Mesodermal cell (in vitro differentiated cells): Measurements from ENCODE around the gene GJC2.

Source experiments
- H3K27ac ChIP-seq: 2 replicates; pipeline ENCODE4 v1.7.0; 2013; ENCODE audit warnings: mild to moderate bottlenecking, low read depth, low read length, moderate library complexity; ENCODE audit not compliant: severe bottlenecking
- H3K36me3 ChIP-seq: 2 replicates; pipeline ENCODE4 v1.7.1; 2013; ENCODE audit warnings: mild to moderate bottlenecking, low read length, moderate library complexity; ENCODE audit not compliant: control insufficient read depth, insufficient read depth
- H3K4me1 ChIP-seq: one replicate; pipeline ENCODE4 v1.7.1; 2013; ENCODE audit warnings: mild to moderate bottlenecking, low read length; ENCODE audit not compliant: insufficient read depth, control insufficient read depth, poor library complexity, severe bottlenecking
- H3K4me3 ChIP-seq: 2 replicates; pipeline ENCODE4 v1.7.0; 2013; ENCODE audit warnings: low read length, control low read depth, mild to moderate bottlenecking; ENCODE audit not compliant: insufficient read depth, poor library complexity, severe bottlenecking; ENCODE audit errors: extremely low read depth
- H3K9me3 ChIP-seq: 2 replicates; pipeline ENCODE4 v1.7.1; 2013; ENCODE audit warnings: mild to moderate bottlenecking, low read length, moderate library complexity; ENCODE audit not compliant: control insufficient read depth
- WGBS, 2 experiments: methylation state at CpG; one replicate each; pipeline ENCODE4 v1.1.5; 2013; ENCODE audit warnings: missing lambda C conversion rate in 2 of 2; ENCODE audit not compliant: insufficient coverage in 2 of 2; 5-methylcytosine and 5-hydroxymethylcytosine counted together

Gene GJC2

GRCh38 chr1:228190182-228190581 is 40.5 kb downstream of the GJC2 start:
- WGBS, 2 experiments = 93 to 96% methylated on average over 14 of the region's 14 CpGs
- no peaks in the 10 kb centered on the region for H3K4me1 ChIP-seq
- no peak overlapping the region for H3K27ac ChIP-seq

GRCh38 chr1:228190778-228191177 is 41.0 kb downstream of the GJC2 start:
- Histone ChIP-seq H3K27ac (no peak overlapping the region), H3K4me3 (no peak overlapping the region), H3K36me3 (no peaks in the 10 kb centered on the region), H3K4me1 (no peaks in the 10 kb centered on the region), H3K9me3 (peaks cover 6% of the 10 kb centered on the region)
- 73 to 100% methylated on average over 2 to 3 of the region's 5 CpGs for WGBS, 2 experiments

More at GRCh38 chr1:228190182-228190581, 40.5 kb downstream of the GJC2 start:
- no peaks in the 10 kb centered on the region for H3K36me3 ChIP-seq
- H3K4me3 ChIP-seq = no peak overlapping the region
- H3K9me3 ChIP-seq = peaks cover 6% of the 10 kb centered on the region

- Histone ChIP-seq H3K27ac (no peak overlapping the region), H3K4me1 (no peaks in the 10 kb centered on the region), H3K36me3 (no peaks in the 10 kb centered on the region), H3K4me3 (no peak overlapping the region), H3K9me3 (peaks cover 16% of the 10 kb centered on the region)
- 85 to 88% methylated on average over 2 of the region's 3 CpGs for WGBS, 2 experiments
These were observed 44.7 kb downstream of the GJC2 start for GRCh38 chr1:228194436-228194835.

GRCh38 chr1:228194921-228195812 is 45.4 kb downstream of the GJC2 start:
- Histone ChIP-seq H3K27ac (no peak overlapping the region), H3K4me1 (no peaks in the 10 kb centered on the region), H3K4me3 (no peak overlapping the region), H3K9me3 (peaks cover 22% of the 10 kb centered on the region), H3K36me3 (no peaks in the 10 kb centered on the region)
- 90 to 91% methylated on average over 7 of the region's 8 CpGs for WGBS, 2 experiments

- H3K27ac ChIP-seq = no peak overlapping the region
- 90 to 96% methylated on average over 4 of the region's 4 CpGs for WGBS, 2 experiments
These were observed 47.9 kb downstream of the GJC2 start for GRCh38 chr1:228197555-228198147.

GRCh38 chr1:228198977-228199590 is 49.4 kb downstream of the GJC2 start:
- H3K27ac ChIP-seq = no peak overlapping the region
- peaks cover 22% of the 10 kb centered on the region for H3K9me3 ChIP-seq
- H3K36me3 ChIP-seq = no peaks in the 10 kb centered on the region
- 50 to 83% methylated on average over 1 to 2 of the region's 2 CpGs for WGBS, 2 experiments
- H3K4me1 ChIP-seq = no peaks in the 10 kb centered on the region
- H3K4me3 ChIP-seq = no peak overlapping the region

More at GRCh38 chr1:228197555-228198147, 47.9 kb downstream of the GJC2 start:
- no peak overlapping the region for H3K4me3 ChIP-seq
- H3K9me3 ChIP-seq = peaks cover 22% of the 10 kb centered on the region
- no peaks in the 10 kb centered on the region for H3K4me1 ChIP-seq
- H3K36me3 ChIP-seq = no peaks in the 10 kb centered on the region

GRCh38 chr1:228204958-228205357 is 55.2 kb downstream of the GJC2 start:
- H3K9me3 ChIP-seq = peaks cover under 1% of the 10 kb centered on the region
- H3K36me3 ChIP-seq = no peaks in the 10 kb centered on the region
- 76 to 95% methylated on average over 8 of the region's 8 CpGs for WGBS, 2 experiments
- H3K27ac ChIP-seq = no peak overlapping the region
- peaks cover 2% of the 10 kb centered on the region for H3K4me1 ChIP-seq
- H3K4me3 ChIP-seq = no peak overlapping the region

GRCh38 chr1:228205526-228206436 is 56.1 kb downstream of the GJC2 start:
- 65 to 89% methylated on average over 7 to 8 of the region's 15 CpGs for WGBS, 2 experiments
- H3K4me1 ChIP-seq = peaks cover 2% of the 10 kb centered on the region
- H3K27ac ChIP-seq = no peak overlapping the region
- H3K4me3 ChIP-seq = no peak overlapping the region
- no peaks in the 10 kb centered on the region for H3K9me3 ChIP-seq
- no peaks in the 10 kb centered on the region for H3K36me3 ChIP-seq

GRCh38 chr1:228206582-228207351 is 57.0 kb downstream of the GJC2 start:
- Histone ChIP-seq H3K36me3 (no peaks in the 10 kb centered on the region), H3K9me3 (no peaks in the 10 kb centered on the region), H3K4me3 (no peak overlapping the region), H3K27ac (no peak overlapping the region), H3K4me1 (peaks cover 2% of the 10 kb centered on the region)
- WGBS, 2 experiments = 87 to 88% methylated on average over 15 to 16 of the region's 16 CpGs
